GM19328 (cell line): ENCODE results near the gene CNIH3.

Experiments used
- ATAC-seq: cut with Tn5 transposase; IDR thresholded peaks from one replicate; pipeline ENCODE4 v1.9.1; 2021; ENCODE audit warnings: mild to moderate bottlenecking, moderate library complexity; ENCODE audit not compliant: unreplicated experiment

CNIH3 gene

GRCh38 chr1:224767676-224768075 lies 151.6 kb downstream of the CNIH3 start:
- no peak for ATAC-seq

GRCh38 chr1:224768971-224769370 lies 152.9 kb downstream of the CNIH3 start:
- ATAC-seq: no peak

- no peak for ATAC-seq
These were observed 153.6 kb downstream of the CNIH3 start for GRCh38 chr1:224769452-224770335.

- no peak for ATAC-seq
These were observed 154.2 kb downstream of the CNIH3 start for GRCh38 chr1:224770336-224770693.

GRCh38 chr1:224773646-224774045 lies 157.5 kb downstream of the CNIH3 start:
- ATAC-seq: no peak

- ATAC-seq: no peak
These were observed 158.3 kb downstream of the CNIH3 start for GRCh38 chr1:224774378-224774777.

- no peak for ATAC-seq
These were observed 161.1 kb downstream of the CNIH3 start for GRCh38 chr1:224777180-224777579.

- ATAC-seq: no peak
These were observed 163.4 kb downstream of the CNIH3 start for GRCh38 chr1:224779536-224779935.

- no peak for ATAC-seq
These were observed 164.6 kb downstream of the CNIH3 start for GRCh38 chr1:224780736-224781135.

GRCh38 chr1:224781800-224782199 lies 165.7 kb downstream of the CNIH3 start:
- no peak for ATAC-seq

- ATAC-seq: no peak
These were observed 166.3 kb downstream of the CNIH3 start for GRCh38 chr1:224782281-224783000.

- peak; percentile 64 for ATAC-seq
These were observed 167.0 kb downstream of the CNIH3 start for GRCh38 chr1:224783006-224783651.

- ATAC-seq: no peak
These were observed 168.3 kb downstream of the CNIH3 start for GRCh38 chr1:224784265-224785039.

GRCh38 chr1:224785040-224785328 lies 168.9 kb downstream of the CNIH3 start:
- no peak for ATAC-seq

GRCh38 chr1:224785622-224786021 lies 169.5 kb downstream of the CNIH3 start:
- ATAC-seq: no peak

GRCh38 chr1:224786533-224787250 lies 170.6 kb downstream of the CNIH3 start:
- no peak for ATAC-seq

- ATAC-seq: no peak
These were observed 173.2 kb downstream of the CNIH3 start for GRCh38 chr1:224789311-224789710.
